HG03135 (cell line): ENCODE data around the gene LDLRAD2.
"Not testable (repeated sequence)": the region's sequence is repeated elsewhere in the genome, so short reads cannot be mapped to it uniquely, and the experiment has no call there.

Experiments
- ATAC-seq: cut with Tn5 transposase; IDR thresholded peaks from one replicate; pipeline ENCODE4 v1.9.1; 2021; ENCODE audit warnings: mild to moderate bottlenecking, moderate library complexity; ENCODE audit not compliant: unreplicated experiment

The LDLRAD2 gene

DNA sequence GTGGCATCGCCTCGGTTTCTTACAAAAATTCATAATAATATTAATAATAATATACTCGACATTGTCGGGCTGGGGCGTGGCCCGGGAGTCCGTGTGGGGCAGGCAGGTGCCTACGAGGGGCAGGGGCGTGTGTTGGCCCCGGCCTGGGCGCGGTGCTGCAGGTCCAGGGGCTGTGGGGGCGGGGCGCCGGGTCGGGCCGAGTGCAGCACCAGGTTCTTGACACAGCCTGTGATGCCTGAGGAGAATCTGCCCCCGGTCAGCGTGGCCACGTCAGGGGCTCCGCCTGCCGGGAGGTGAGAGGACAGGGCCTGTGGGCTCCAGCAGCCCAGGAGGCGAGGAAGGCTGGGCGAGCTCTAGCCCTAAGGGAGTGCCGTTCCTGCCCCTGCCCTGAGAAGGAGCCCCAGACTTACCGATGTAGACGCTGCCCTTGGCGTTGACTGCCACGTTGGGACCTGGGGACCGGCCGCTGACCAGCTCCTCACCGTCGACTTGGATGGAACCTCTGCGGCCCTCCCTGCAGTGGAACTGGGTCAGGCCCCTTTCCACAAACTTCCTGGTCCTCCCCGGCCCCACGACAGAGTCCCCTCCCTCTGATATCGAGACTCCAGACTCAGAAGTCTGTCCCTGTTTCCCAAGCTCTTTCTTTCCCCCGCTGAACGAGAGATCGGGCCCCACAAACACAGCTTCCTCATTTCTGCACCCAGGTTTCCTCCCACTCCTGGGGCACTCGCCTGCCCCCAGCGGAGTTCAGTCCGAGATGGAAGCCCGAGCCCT, 11.3 kb downstream of the LDLRAD2 start:
- no peak for ATAC-seq

GRCh38 chr1:21823980-21824702, 12.1 kb downstream of the LDLRAD2 start:
- ATAC-seq: no peak

- ATAC-seq: no peak
These were observed 12.9 kb downstream of the LDLRAD2 start for GRCh38 chr1:21824926-21825325.

- ATAC-seq: no peak
These were observed 13.3 kb downstream of the LDLRAD2 start for GRCh38 chr1:21825393-21825792.

DNA sequence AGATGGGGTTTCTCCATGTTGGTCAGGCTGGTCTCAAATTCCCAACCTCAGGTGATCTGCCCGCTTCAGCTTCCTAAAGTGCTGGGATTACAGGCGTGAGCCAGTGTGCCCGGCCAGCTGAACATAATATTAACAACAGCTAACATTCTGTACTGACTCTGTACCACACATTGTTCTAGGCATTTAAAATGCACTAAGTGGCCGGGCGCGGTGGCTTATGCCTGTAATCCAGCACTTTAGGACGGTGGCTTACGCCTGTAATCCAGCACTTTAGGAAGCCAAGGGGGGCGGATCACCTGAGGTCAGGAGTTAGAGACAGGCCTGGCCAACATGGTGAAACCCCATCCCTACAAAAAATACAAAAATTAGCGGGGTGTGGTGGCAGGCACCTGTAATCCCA, 14.6 kb downstream of the LDLRAD2 start:
- ATAC-seq: not testable (repeated sequence)

- ATAC-seq: no peak
These were observed 15.1 kb downstream of the LDLRAD2 start for GRCh38 chr1:21827141-21827679.

GRCh38 chr1:21828075-21828474, 16.0 kb downstream of the LDLRAD2 start:
- ATAC-seq: no peak

GRCh38 chr1:21828506-21829210, 16.6 kb downstream of the LDLRAD2 start:
- no peak for ATAC-seq

DNA sequence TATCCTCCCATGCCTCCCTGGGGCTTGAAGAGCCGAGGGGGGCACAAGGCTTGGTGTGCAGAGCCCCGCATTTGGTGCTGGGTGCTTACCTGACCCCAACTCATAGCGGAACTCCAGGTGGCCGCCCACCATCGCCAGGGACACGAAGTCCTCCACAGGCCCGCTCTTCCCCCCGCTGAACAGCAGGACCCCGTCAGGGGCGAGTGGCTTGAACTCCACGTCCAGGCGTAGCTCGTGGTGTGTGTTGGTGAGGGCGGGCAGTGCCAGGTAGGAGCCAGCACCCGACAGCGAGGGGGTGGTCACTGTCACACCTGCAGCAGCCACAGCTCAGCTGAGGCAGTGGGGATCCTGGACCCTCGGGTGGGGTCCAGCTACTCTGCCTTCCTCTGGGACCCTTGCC, 17.2 kb downstream of the LDLRAD2 start:
- ATAC-seq: no peak

GRCh38 chr1:21830792-21831453, 18.9 kb downstream of the LDLRAD2 start:
- no peak for ATAC-seq

DNA sequence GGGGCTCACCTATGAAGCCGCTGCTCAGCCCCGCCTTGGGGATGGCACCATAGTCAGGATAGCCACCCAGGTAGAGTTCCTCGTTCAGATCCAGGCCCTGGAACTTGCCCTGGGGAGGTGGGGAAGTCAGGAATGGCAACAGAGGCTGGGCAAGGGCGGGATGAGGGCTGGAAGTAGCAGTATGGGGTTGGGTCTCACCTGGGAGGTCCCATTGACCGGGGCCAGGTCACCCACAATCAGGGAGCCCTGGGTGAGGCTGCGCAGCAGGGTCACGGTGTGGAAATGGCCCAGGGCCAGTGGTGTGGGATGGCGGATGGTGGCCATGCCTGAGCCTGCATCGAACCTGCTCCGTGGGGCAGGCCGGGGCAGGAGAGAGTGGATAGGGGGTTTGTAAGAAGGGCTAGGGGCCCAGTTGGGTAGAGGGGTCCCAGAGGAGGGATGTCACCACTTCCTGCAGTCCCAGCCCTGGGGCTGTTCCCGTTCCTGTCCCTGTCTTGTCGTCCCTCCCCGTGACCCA, 19.4 kb downstream of the LDLRAD2 start:
- no peak for ATAC-seq

DNA sequence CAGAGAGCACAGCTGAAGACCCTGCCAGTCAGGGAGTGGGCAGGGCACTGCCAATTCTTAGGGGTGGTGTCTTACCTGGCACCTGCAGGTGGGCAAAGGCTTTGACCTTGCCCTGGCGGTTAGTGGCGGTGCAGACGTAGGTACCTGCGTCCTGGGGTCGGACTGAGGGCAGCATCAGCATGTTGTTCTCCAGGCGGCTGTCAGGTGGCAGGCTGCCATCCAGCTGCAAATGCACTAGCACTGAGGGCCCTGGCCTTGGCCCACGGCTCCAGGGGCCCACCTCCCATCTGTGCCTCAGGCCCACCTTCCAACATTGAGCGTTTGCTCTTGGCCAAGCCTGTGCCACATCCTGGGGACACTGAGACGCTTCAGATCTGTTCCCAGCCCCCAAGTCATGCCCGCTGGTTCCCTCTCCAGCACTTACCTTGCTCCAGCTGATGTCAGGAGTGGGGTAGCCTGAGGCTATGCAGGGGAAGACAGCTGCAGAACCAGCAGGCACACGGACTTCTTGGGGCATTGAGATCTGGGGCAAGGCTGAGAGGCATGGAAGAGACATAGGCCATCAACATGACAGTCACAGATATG, 21.4 kb downstream of the LDLRAD2 start:
- ATAC-seq: no peak

- ATAC-seq: no peak
These were observed 22.0 kb downstream of the LDLRAD2 start for GRCh38 chr1:21834094-21834493.

DNA sequence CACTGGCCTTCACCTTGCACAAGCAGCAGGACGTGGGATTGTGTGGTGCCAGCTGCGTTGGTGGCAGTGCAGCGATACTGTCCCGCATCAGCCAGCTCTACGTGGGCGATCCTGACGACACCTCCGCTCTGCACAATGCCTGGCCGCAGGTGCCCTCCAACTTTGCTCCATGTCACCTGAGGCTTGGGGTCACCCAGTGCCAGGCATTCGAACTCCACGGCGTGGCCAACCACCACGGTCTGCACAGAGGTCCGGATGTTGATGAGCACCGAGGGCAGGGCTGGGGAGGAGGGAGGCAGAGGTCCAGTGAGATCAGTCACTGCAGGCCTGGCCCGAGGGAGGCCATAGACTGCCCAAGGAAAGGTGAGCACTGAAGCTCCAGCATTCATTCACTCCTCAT, 22.6 kb downstream of the LDLRAD2 start:
- no peak for ATAC-seq

- ATAC-seq: no peak
These were observed 23.9 kb downstream of the LDLRAD2 start for GRCh38 chr1:21836010-21836409.

DNA sequence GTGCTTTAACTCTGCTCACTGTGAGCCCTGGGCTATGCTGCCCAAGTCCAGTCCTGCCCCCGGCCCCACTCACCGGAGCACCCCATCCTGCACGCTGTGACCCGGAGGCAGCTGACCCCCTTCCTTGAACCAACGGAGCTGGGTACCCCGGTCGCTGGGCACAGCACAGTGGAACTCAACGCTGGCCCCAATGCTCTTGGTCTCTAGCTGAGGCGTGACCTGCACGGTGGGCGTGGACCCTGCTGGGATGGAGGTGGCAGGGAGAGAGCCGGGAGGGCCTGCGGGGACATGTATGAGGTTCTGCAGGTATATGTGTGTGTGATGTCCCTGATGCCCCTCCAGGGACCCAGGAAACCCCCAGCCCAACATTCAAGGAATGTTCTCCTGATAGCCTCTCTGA, 24.7 kb downstream of the LDLRAD2 start:
- ATAC-seq: no peak

- no peak for ATAC-seq
These were observed 25.4 kb downstream of the LDLRAD2 start for GRCh38 chr1:21837476-21837875.

- ATAC-seq: no peak
These were observed 26.5 kb downstream of the LDLRAD2 start for GRCh38 chr1:21838359-21839157.

DNA sequence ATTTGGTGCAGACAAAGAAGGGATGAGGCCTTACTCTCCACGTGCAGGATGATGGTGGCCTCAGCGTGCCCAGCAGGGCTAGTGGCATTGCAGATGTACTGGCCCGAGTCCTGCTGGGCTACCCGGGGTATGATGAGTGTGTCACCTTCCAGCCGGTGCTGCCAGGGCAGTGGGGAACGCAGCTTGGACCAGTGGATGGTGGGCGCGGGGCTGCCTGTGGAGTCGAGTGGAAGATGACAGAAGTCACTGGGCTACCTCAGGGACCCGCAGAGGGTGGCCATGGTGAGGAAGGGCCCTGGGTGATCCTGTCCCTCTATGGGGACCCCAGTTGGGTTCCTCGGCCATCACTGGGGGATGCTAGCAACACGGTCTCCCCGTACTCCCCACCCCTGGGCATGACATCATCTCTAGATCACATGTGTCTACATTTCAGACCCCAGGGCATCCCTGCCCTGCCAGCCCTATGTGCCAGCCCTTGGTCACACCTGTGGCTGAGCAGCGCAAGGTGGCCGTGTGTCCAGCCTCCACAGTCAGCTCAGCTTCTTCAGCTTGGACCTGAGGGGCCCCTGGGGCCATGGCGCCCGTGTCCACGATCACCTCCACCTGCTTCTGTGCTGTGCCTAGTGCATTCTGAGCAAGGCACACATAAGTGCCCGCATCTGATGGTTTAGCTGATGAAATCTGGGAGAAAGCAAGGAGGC, 27.4 kb downstream of the LDLRAD2 start:
- ATAC-seq: no peak
